HepG2 (cell line): ENCODE data around the gene MISP3. TPM values are rescaled to one million over a fixed set of nuclear protein-coding genes. Genes with fewer than 3 reads are reported as not detected.

ENCODE experiments used
- BRF2 ChIP-seq: sonication (generic); formaldehyde crosslinking; IDR thresholded peaks from 2 replicates; pipeline ENCODE4 v1.8.1; 2022; ENCODE audit warnings: mild to moderate bottlenecking, missing genetic modification reagents
- CTCF ChIP-seq: sonication (generic); formaldehyde crosslinking; IDR thresholded peaks from 2 replicates; pipeline ENCODE4 v1.5.0; 2020; ENCODE audit warnings: mild to moderate bottlenecking, missing genetic modification reagents, moderate library complexity
- ELF1 ChIP-seq: sonication (generic); formaldehyde crosslinking; IDR thresholded peaks from 2 replicates; pipeline ENCODE4 v1.4.0; 2020; ENCODE audit warnings: missing genetic modification reagents
- GABPB1 ChIP-seq: IDR thresholded peaks from 2 replicates; pipeline ENCODE4 v1.6.1; 2016; ENCODE audit warnings: mild to moderate bottlenecking, missing genetic modification reagents, moderate library complexity, missing compliant biosample characterization
- GRHL1 ChIP-seq: sonication (generic); formaldehyde crosslinking; conservative IDR thresholded peaks from 2 replicates; pipeline ENCODE4 v1.8.0; 2022; ENCODE audit warnings: missing genetic modification reagents
- HNF4A ChIP-seq: sonication (generic); formaldehyde crosslinking; IDR thresholded peaks from 2 replicates; pipeline ENCODE4 v1.4.0; 2020; ENCODE audit warnings: missing genetic modification reagents
- PATZ1 ChIP-seq: sonication (generic); formaldehyde crosslinking; IDR thresholded peaks from 2 replicates; pipeline ENCODE4 v1.4.0; 2020; ENCODE audit warnings: missing genetic modification reagents
- PAXIP1 ChIP-seq: sonication (generic); formaldehyde crosslinking; conservative IDR thresholded peaks from 2 replicates; pipeline ENCODE4 v1.4.0; 2020; ENCODE audit warnings: mild to moderate bottlenecking, missing genetic modification reagents, moderate library complexity
- PPARG ChIP-seq: conservative IDR thresholded peaks from 2 replicates; pipeline ENCODE4 v1.6.1; 2016; ENCODE audit warnings: missing biosample characterization, missing genetic modification reagents
- RBFOX2 ChIP-seq: fragments of 200-400 bp; formaldehyde crosslinking; IDR thresholded peaks from 2 replicates; pipeline ENCODE4 v1.6.1; 2017; ENCODE audit warnings: low read depth, mild to moderate bottlenecking, low read length
- SOX6 ChIP-seq, 2 experiments: fragments of 450-650 bp in 1 of 2; sonication (generic) in 1 of 2; formaldehyde crosslinking in 1 of 2; IDR thresholded peaks; 2 replicates each; pipeline versions ENCODE4 v1.4.0 to v1.6.1; 2017 to 2020; ENCODE audit warnings: antibody characterized with exemption in 1 of 2, mild to moderate bottlenecking in 1 of 2, missing genetic modification reagents in 1 of 2
- U2AF1 ChIP-seq: fragments of 200-400 bp; formaldehyde crosslinking; optimal IDR thresholded peaks from 2 replicates; pipeline ENCODE3; 2017; ENCODE audit warnings: mild to moderate bottlenecking, low read depth, low read length
- ZNF598 ChIP-seq: sonication (generic); formaldehyde crosslinking; IDR thresholded peaks from 2 replicates; pipeline ENCODE4 v1.5.1; 2020; ENCODE audit warnings: mild to moderate bottlenecking, missing genetic modification reagents, borderline replicate concordance
- polyA plus RNA-seq, 8 experiments: library from polyadenylated mRNA; depleted of rRNA in 3 of 8; stranded (reverse) in 7 of 8; unstranded in 1 of 8; fragments of >200 nt; fragmentation: Illumina TruSeq in 4 of 8; extraction: Trizol in 4 of 8; gene quantifications; 2 replicates each; pipeline versions ENCODE4 v1.2.1 to v1.2.3, GENCODE V29; 2011 to 2016; ENCODE audit warnings: low read depth in 4 of 8, missing spikeins in 1 of 8, mixed read lengths in 1 of 8; ENCODE audit not compliant: insufficient read depth in 1 of 8
- total RNA-seq, 5 experiments: library from RNA; depleted of rRNA; stranded (reverse); fragments of >200 nt; fragmentation: Illumina TruSeq; extraction: Trizol; gene quantifications; 2 replicates each; pipeline ENCODE4 v1.2.3, GENCODE V29; 2016; ENCODE audit warnings: low read depth in 1 of 5

MISP3 gene
- total and polyA plus RNA-seq, 2 of the 13 experiments (the other 11 are each of a cell fraction or from before 2014, with no cell fraction given): 2.5 to 5.4 TPM

GRCh38 chr19:14023404-14024235 is 49.0 kb upstream of the MISP3 start (continued):
- TF ChIP-seq PATZ1 (CRISPR knock-in tag) (peak; percentile 12; the same call in 1 of the 2 replicates), GABPB1 (CRISPR knock-in tag) (peak; percentile 73), BRF2 (no peak), PAXIP1 (CRISPR knock-in tag) (peak; percentile 72), SOX6 (IDR thresholded peaks at IDR 0.05) (no peak), SOX6 (CRISPR knock-in tag; IDR thresholded peaks at IDR 0.05) (peak; percentile 68; the same call in 1 of the 2 replicates), PPARG (CRISPR knock-in tag) (0 out of 2 replicates have a peak, but pooled peaks have one; percentile 26), ZNF598 (CRISPR knock-in tag) (0 out of 2 replicates have a peak, but pooled peaks have one; percentile 21), HNF4A (CRISPR knock-in tag) (peak; percentile 47), RBFOX2 (no peak), ELF1 (CRISPR knock-in tag) (peak; percentile 81), GRHL1 (no peak), U2AF1 (no peak), CTCF (CRISPR knock-in tag) (peak; percentile 83)
